HepG2 (cell line): ENCODE results near the gene KRTAP5-9. TPM values are rescaled to one million over a fixed set of nuclear protein-coding genes. Genes with fewer than 3 reads are reported as not detected.

Experiments
- ATAC-seq: fragments of 200-7000 bp; cut with Tn5 transposase; 3 replicates; pipeline ENCODE4 v1.9.1; 2020; ENCODE audit warnings: mild to moderate bottlenecking, moderate library complexity
- BruUV-seq: library from RNA; stranded (reverse); fragments of 400-500 nt; replicated peaks from 2 replicates; lab custom pipeline; 2021; lab: Mats Ljungman, UMichigan
- CTCF ChIA-PET: fragments of 300-600 bp; formaldehyde crosslinking; extraction: SDS; loops from one replicate; lab custom pipeline; 2021; ENCODE audit warnings: low total read pairs, inconsistent platforms, low intra/inter-chr PET ratio; lab: Yijun Ruan, JAX
- POLR2A ChIA-PET: fragments of 350-600 bp; sonication (Branson Sonifier 250); formaldehyde crosslinking; loops from one replicate; lab custom pipeline; 2020; ENCODE audit warnings: antibody characterized with exemption, inconsistent platforms; lab: Yijun Ruan, JAX
- DNase-seq: peaks from one replicate; pipeline ENCODE4 v3.0.0-alpha.2; 2015; ENCODE audit warnings: low spot score
- FAIRE-seq: peaks from 3 replicates; lab custom pipeline; 2011; peaks lifted over from hg19 to GRCh38; lab: Jason Lieb, UNC
- H2AFZ ChIP-seq: one replicate; pipeline ENCODE4 v1.6.1; 2011; ENCODE audit warnings: low read length, inconsistent platforms
- H3K27ac ChIP-seq: fragments of 300-600 bp; 3 replicates; pipeline ENCODE4 v1.8.0; 2011; ENCODE audit warnings: mixed run types, mild to moderate bottlenecking, mixed read lengths, low read length, inconsistent platforms; ENCODE audit not compliant: insufficient read depth; ENCODE audit errors: extremely low read length
- H3K27me3 ChIP-seq, 2 experiments: fragments of 200-600 bp in 1 of 2; 2 replicates in 1 of 2; 3 replicates in 1 of 2; pipeline versions ENCODE4 v1.6.0 to v1.8.0; 2011; ENCODE audit warnings: low read length in 2 of 2, mild to moderate bottlenecking in 2 of 2, moderate library complexity in 2 of 2, inconsistent platforms in 1 of 2; ENCODE audit not compliant: insufficient read depth in 2 of 2, control insufficient read depth in 1 of 2
- H3K36me3 ChIP-seq, 2 experiments: fragments of 200-600 bp in 1 of 2; replicated peaks in 1 of 2; 2 replicates in 1 of 2; 3 replicates in 1 of 2; pipeline versions ENCODE4 v1.5.1 to v1.8.0; 2011; ENCODE audit warnings: low read length in 2 of 2, inconsistent platforms in 1 of 2; ENCODE audit not compliant: insufficient read depth in 2 of 2, control insufficient read depth in 1 of 2
- H3K4me1 ChIP-seq: 2 replicates; pipeline ENCODE4 v1.5.1; 2012; ENCODE audit warnings: low read length, inconsistent platforms; ENCODE audit not compliant: insufficient read depth
- H3K4me2 ChIP-seq: 2 replicates; pipeline ENCODE4 v1.6.0; 2011; ENCODE audit warnings: low read depth, low read length, inconsistent platforms
- H3K4me3 ChIP-seq, 3 experiments: fragments of 200-600 bp in 1 of 3; sonication (generic), shearing (Covaris generic) in 1 of 3; replicated peaks in 1 of 3; 2 replicates each; pipeline ENCODE4 v1.5.1; 2011 to 2016; ENCODE audit warnings: low read length in 3 of 3, inconsistent platforms in 2 of 3, low read depth in 2 of 3, mild to moderate bottlenecking in 2 of 3, control low read depth in 1 of 3, mixed read lengths in 1 of 3; ENCODE audit not compliant: insufficient read depth in 1 of 3
- H3K79me2 ChIP-seq: one replicate; pipeline ENCODE4 v1.6.1; 2011; ENCODE audit warnings: low read length, inconsistent platforms; ENCODE audit not compliant: insufficient read depth
- H3K9ac ChIP-seq: 2 replicates; pipeline ENCODE4 v1.6.0; 2011; ENCODE audit warnings: mild to moderate bottlenecking, low read depth, low read length, inconsistent platforms; ENCODE audit not compliant: insufficient read depth
- H3K9me3 ChIP-seq: 2 replicates; pipeline ENCODE4 v1.5.1; 2012; ENCODE audit warnings: mild to moderate bottlenecking, low read length
- H4K20me1 ChIP-seq: 2 replicates; pipeline ENCODE4 v1.6.0; 2011; ENCODE audit warnings: inconsistent platforms, mild to moderate bottlenecking, low read length, moderate library complexity; ENCODE audit not compliant: insufficient read depth
- AHR ChIP-seq: IDR thresholded peaks from 2 replicates; pipeline ENCODE4 v1.6.1; 2018; ENCODE audit warnings: missing genetic modification reagents, missing compliant biosample characterization
- ARID2 ChIP-seq: sonication (generic); formaldehyde crosslinking; IDR thresholded peaks from 2 replicates; pipeline ENCODE4 v1.8.1; 2022; ENCODE audit warnings: mild to moderate bottlenecking, missing genetic modification reagents, borderline replicate concordance
- DDIT3 ChIP-seq: sonication (generic); formaldehyde crosslinking; IDR thresholded peaks from 2 replicates; pipeline ENCODE4 v1.4.0; 2020; ENCODE audit warnings: mild to moderate bottlenecking, missing genetic modification reagents
- DMAP1 ChIP-seq: IDR thresholded peaks from 2 replicates; pipeline ENCODE4 v1.6.1; 2016
- FOXP1 ChIP-seq, 2 experiments: fragments of 450-650 bp in 1 of 2; IDR thresholded peaks; 2 replicates each; pipeline ENCODE4 v1.6.1; 2017 to 2018; ENCODE audit warnings: antibody characterized with exemption in 1 of 2
- GATAD2A ChIP-seq: IDR thresholded peaks from 2 replicates; pipeline ENCODE4 v1.6.1; 2016
- GLMP ChIP-seq: sonication (generic); formaldehyde crosslinking; IDR thresholded peaks from 2 replicates; pipeline ENCODE4 v1.9.0; 2021; ENCODE audit warnings: missing genetic modification reagents, mild to moderate bottlenecking, borderline replicate concordance
- GPBP1L1 ChIP-seq: sonication (generic); formaldehyde crosslinking; IDR thresholded peaks from 2 replicates; pipeline ENCODE4 v1.5.0; 2020; ENCODE audit warnings: mild to moderate bottlenecking, missing genetic modification reagents
- HDAC1 ChIP-seq: sonication (generic); formaldehyde crosslinking; IDR thresholded peaks from 2 replicates; pipeline ENCODE4 v1.5.1; 2020; ENCODE audit warnings: mild to moderate bottlenecking, missing genetic modification reagents
- NR3C1 ChIP-seq: sonication (generic); formaldehyde crosslinking; IDR thresholded peaks from 2 replicates; pipeline ENCODE4 v1.4.0; 2020; ENCODE audit warnings: missing genetic modification reagents
- POLR2G ChIP-seq: fragments of 200-400 bp; formaldehyde crosslinking; IDR thresholded peaks from 2 replicates; pipeline ENCODE4 v1.6.1; 2018; ENCODE audit warnings: mild to moderate bottlenecking, low read depth, low read length, moderate library complexity
- SATB2 ChIP-seq: sonication (generic); formaldehyde crosslinking; IDR thresholded peaks from 2 replicates; pipeline ENCODE4 v1.5.0; 2020; ENCODE audit warnings: missing genetic modification reagents
- SMAD9 ChIP-seq: sonication (generic); formaldehyde crosslinking; IDR thresholded peaks from 2 replicates; pipeline ENCODE4 v1.5.1; 2020; ENCODE audit warnings: mild to moderate bottlenecking, missing genetic modification reagents
- SP2 ChIP-seq: sonication (generic); formaldehyde crosslinking; IDR thresholded peaks from 2 replicates; pipeline ENCODE4 v1.5.1; 2020; ENCODE audit warnings: mild to moderate bottlenecking, missing genetic modification reagents
- TERF1 ChIP-seq: sonication (generic); formaldehyde crosslinking; IDR thresholded peaks from 2 replicates; pipeline ENCODE4 v1.8.0; 2022; ENCODE audit warnings: mild to moderate bottlenecking, missing genetic modification reagents, moderate library complexity
- TOE1 ChIP-seq: sonication (generic); formaldehyde crosslinking; IDR thresholded peaks from 2 replicates; pipeline ENCODE4 v1.4.0; 2020; ENCODE audit warnings: mild to moderate bottlenecking, missing genetic modification reagents
- ZNF329 ChIP-seq: sonication (generic); formaldehyde crosslinking; IDR thresholded peaks from 2 replicates; pipeline ENCODE4 v1.9.0; 2021; ENCODE audit warnings: low read depth, mild to moderate bottlenecking, missing genetic modification reagents
- ZNF510 ChIP-seq: sonication (generic); formaldehyde crosslinking; IDR thresholded peaks from 2 replicates; pipeline ENCODE4 v1.4.0; 2020; ENCODE audit warnings: low read depth, mild to moderate bottlenecking, missing genetic modification reagents
- ZSCAN22 ChIP-seq: sonication (generic); formaldehyde crosslinking; IDR thresholded peaks from 2 replicates; pipeline ENCODE4 v1.4.0; 2020; ENCODE audit warnings: mild to moderate bottlenecking, missing genetic modification reagents
- ZSCAN29 ChIP-seq: sonication (generic); formaldehyde crosslinking; conservative IDR thresholded peaks from 2 replicates; pipeline ENCODE4 v1.4.0; 2020; ENCODE audit warnings: mild to moderate bottlenecking, missing genetic modification reagents
- in situ Hi-C: cut with HindIII; loops from 2 replicates; pipeline ENCODE4 v1.10.0; 2017; ENCODE audit warnings: low pct_unique_long_range_greater_than_20kb; ENCODE audit not compliant: extremely low pct_ligation_motif_present
- intact Hi-C: fragments of 100-400 bp; cut with micrococcal nuclease; formaldehyde crosslinking; loops from one replicate; pipeline ENCODE4 v1.10.0; 2022; ENCODE audit not compliant: unreplicated experiment
- polyA plus RNA-seq, 8 experiments: library from polyadenylated mRNA; depleted of rRNA in 3 of 8; stranded (reverse) in 7 of 8; unstranded in 1 of 8; fragments of >200 nt; fragmentation: Illumina TruSeq in 4 of 8; extraction: Trizol in 4 of 8; gene quantifications; 2 replicates each; pipeline versions ENCODE4 v1.2.1 to v1.2.3, GENCODE V29; 2011 to 2016; ENCODE audit warnings: low read depth in 4 of 8, missing spikeins in 1 of 8, mixed read lengths in 1 of 8; ENCODE audit not compliant: insufficient read depth in 1 of 8
- total RNA-seq, 5 experiments: library from RNA; depleted of rRNA; stranded (reverse); fragments of >200 nt; fragmentation: Illumina TruSeq; extraction: Trizol; gene quantifications; 2 replicates each; pipeline ENCODE4 v1.2.3, GENCODE V29; 2016; ENCODE audit warnings: low read depth in 1 of 5

KRTAP5-9 gene
- total and polyA plus RNA-seq, 2 of the 13 experiments (the other 11 are each of a cell fraction or from before 2014, with no cell fraction given), result 0.09 TPM; not detected in 1

- TF ChIP-seq GLMP, result no peak
- no peak for TF ChIP-seq SMAD9 (CRISPR knock-in tag)
- no peak for TF ChIP-seq POLR2G
- no peak for TF ChIP-seq DMAP1 (CRISPR knock-in tag)
- TF ChIP-seq FOXP1 (IDR thresholded peaks at IDR 0.05), result no peak
- no peak for TF ChIP-seq FOXP1 (CRISPR knock-in tag; IDR thresholded peaks at IDR 0.05)
- TF ChIP-seq AHR (CRISPR knock-in tag), result no peak
- no peak for TF ChIP-seq TERF1 (CRISPR knock-in tag)
- TF ChIP-seq DDIT3, result no peak
- no peak for TF ChIP-seq TOE1 (CRISPR knock-in tag)
- TF ChIP-seq SATB2 (CRISPR knock-in tag), result no peak
- TF ChIP-seq GATAD2A (CRISPR knock-in tag), result no peak
- TF ChIP-seq, all 625 proteins: peak for 0
These were observed 10.8 kb downstream of the KRTAP5-9 start (continued) for GRCh38 chr11:71558996-71559395.

GRCh38 chr11:71562120-71562519 lies 13.9 kb downstream of the KRTAP5-9 start:
- Histone ChIP-seq H3K27me3 (peaks cover 3 to 5% of the 10 kb centered on the region in 2 experiments; a peak in 2 of 5 replicates), H4K20me1 (no peaks in the 10 kb centered on the region), H3K79me2 (no peaks in the 10 kb centered on the region), H3K27ac (no peak overlapping the region), H3K9me3 (no peaks in the 10 kb centered on the region), H2AFZ (no peak overlapping the region), H3K36me3 (no peaks in the 10 kb centered on the region), H3K4me1 (peaks cover 36% of the 10 kb centered on the region), H3K4me3 (no peak overlapping the region), H3K9ac (no peak overlapping the region), H3K4me2 (no peak overlapping the region)
- no peak for DNase-seq
- ChIA-PET POLR2A (no interaction called here), CTCF (no interaction called here)
- no peak for TF ChIP-seq ARID2 (CRISPR knock-in tag)
- TF ChIP-seq ZSCAN29 (CRISPR knock-in tag), result no peak
- no peak for TF ChIP-seq SP2
- TF ChIP-seq ZSCAN22 (CRISPR knock-in tag), result no peak
- TF ChIP-seq GPBP1L1 (CRISPR knock-in tag), result no peak
- TF ChIP-seq HDAC1, result no peak
- TF ChIP-seq ZNF510, result no peak
- TF ChIP-seq ZNF329 (CRISPR knock-in tag), result no peak
- TF ChIP-seq NR3C1 (CRISPR knock-in tag), result no peak
- in situ Hi-C loops (no loop called here), intact Hi-C loops (no loop called here)
- no peak for ATAC-seq
- FAIRE-seq, result no peak
- no TSS peak for BruUV-seq
